SK-N-MC (cell line): ENCODE measurements around the gene CPB2.
A peak's percentile ranks its signal among the peaks of the same experiment; 100 is the strongest.

ENCODE experiments used
- DNase-seq: peaks from one replicate; pipeline ENCODE4 v3.0.0-alpha.2; 2011; ENCODE audit warnings: low read depth, low spot score
- H3K27ac ChIP-seq: fragments of 200-600 bp; sonication (generic); 2 replicates; pipeline ENCODE4 v1.5.1; 2016; ENCODE audit warnings: mixed run types
- H3K36me3 ChIP-seq: fragments of 200-600 bp; sonication (generic); 2 replicates; pipeline ENCODE4 v1.6.1; 2017; ENCODE audit warnings: antibody characterized with exemption, low read length, mixed read lengths; ENCODE audit not compliant: insufficient read depth
- H3K4me3 ChIP-seq: fragments of 200-600 bp; sonication (generic); 2 replicates; pipeline ENCODE4 v1.5.1; 2016
- H3K9ac ChIP-seq: fragments of 200-600 bp; sonication (generic); 2 replicates; pipeline ENCODE4 v1.8.0; 2017; ENCODE audit warnings: mixed run types, mixed read lengths; ENCODE audit not compliant: insufficient read length
- H3K9me3 ChIP-seq: fragments of 200-600 bp; sonication (generic); 2 replicates; pipeline ENCODE4 v1.6.1; 2017; ENCODE audit warnings: low read depth, mild to moderate bottlenecking, antibody characterized with exemption, low read length, moderate library complexity, mixed read lengths
- EZH2 ChIP-seq: fragments of 200-600 bp; sonication (generic); IDR thresholded peaks from one replicate; pipeline ENCODE4 v1.6.1; 2017; ENCODE audit warnings: antibody characterized with exemption
- FOXP2 ChIP-seq: optimal IDR thresholded peaks from 2 replicates; pipeline ENCODE3; 2011; ENCODE audit warnings: mild to moderate bottlenecking, moderate library complexity; ENCODE audit not compliant: insufficient read depth; ENCODE audit errors: extremely low read length, control extremely low read depth
- POLR2AphosphoS5 ChIP-seq: IDR thresholded peaks from 2 replicates; pipeline ENCODE4 v1.6.1; 2012; ENCODE audit warnings: mild to moderate bottlenecking, low read depth, low read length, borderline replicate concordance

The CPB2 gene

DNA sequence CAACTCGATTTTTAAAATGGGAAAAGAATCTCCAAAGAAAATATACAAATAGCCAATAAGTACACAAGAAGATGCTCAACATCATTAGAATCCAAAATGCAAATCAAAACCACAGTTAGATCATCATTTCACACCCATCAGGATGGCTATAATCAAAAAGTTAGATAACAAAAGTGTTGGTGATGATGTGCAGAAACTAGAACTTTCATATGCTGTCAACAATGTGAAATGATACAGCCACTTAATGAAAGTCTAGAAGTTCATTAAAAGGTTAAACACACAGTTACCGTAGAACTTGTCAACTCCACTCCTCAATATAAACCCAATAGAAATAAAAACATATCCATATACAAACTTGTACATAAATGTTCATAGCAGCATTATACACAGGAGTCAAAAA lies 64.1 kb downstream of the CPB2 start:
- Histone ChIP-seq H3K9ac (no peak overlapping the region), H3K4me3 (peak overlapping the region; percentile 8; the same call in 1 of the 2 replicates), H3K36me3 (peaks cover 80% of the 10 kb centered on the region), H3K9me3 (no peaks in the 10 kb centered on the region), H3K27ac (peak overlapping the region; percentile 92)
- no peak for TF ChIP-seq POLR2AphosphoS5
- TF ChIP-seq EZH2 = no peak
- TF ChIP-seq FOXP2 = no peak
- no peak for DNase-seq

DNA sequence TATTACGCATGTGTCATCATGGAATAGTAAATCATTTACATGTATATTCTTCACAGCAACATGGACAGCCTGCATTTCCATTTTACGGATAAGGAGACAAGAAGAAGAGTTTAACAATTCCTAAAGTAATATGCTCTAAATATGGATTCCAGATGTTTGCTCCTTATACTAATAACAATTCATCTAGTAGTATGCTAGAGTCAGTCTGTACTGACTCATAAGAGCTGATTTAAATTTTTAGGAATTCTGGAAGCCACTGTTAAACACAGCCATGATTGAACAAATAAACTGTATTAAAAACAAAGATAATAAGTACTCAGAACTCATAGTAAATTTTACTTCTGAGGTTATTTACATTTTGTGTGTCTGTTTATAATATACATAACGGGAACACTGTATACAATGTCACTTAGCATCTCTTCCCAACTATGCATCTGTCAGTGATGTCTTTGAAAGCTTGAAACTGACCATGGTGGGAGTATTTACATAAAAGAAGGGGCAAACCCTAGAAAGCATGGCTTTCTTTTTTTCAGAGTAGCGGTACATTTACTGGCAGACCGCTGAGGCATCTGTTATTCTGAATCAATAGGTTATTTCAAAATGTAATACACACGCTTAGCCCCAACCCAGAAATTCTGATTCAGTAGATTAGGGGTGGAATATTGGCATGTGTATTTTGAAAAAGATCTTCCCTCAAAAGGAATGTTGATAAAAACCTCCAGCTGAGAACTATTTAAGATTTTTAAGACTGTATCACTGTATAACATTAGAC lies 65.2 kb downstream of the CPB2 start:
- Histone ChIP-seq H3K27ac (no peak overlapping the region; the same call in 1 of the 2 replicates), H3K36me3 (peaks cover 80% of the 10 kb centered on the region), H3K9me3 (no peaks in the 10 kb centered on the region), H3K9ac (no peak overlapping the region), H3K4me3 (no peak overlapping the region)
- DNase-seq = no peak
- TF ChIP-seq POLR2AphosphoS5 (no peak), FOXP2 (no peak), EZH2 (no peak)

DNA sequence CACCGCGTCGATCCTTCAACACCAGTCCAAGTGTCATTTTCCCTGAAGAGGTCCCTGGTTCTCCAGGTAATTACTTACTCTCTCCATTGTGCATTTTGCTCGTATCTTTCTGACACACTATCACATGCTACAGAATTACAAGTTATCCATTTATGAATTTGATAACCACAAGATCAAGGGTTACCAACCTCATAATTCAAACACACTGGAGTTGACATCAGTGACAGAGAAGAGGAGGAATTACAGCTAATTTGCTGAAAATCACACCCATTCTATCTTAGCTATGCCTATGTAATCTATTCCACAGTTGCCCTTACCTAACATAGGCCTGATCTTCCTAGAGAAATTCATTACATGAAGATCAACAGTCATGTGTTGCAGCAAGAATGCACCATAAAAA lies 66.5 kb downstream of the CPB2 start:
- Histone ChIP-seq H3K9ac (no peak overlapping the region), H3K9me3 (peaks cover 12% of the 10 kb centered on the region), H3K4me3 (no peak overlapping the region), H3K27ac (no peak overlapping the region), H3K36me3 (peaks cover 86% of the 10 kb centered on the region)
- DNase-seq = no peak
- no peak for TF ChIP-seq FOXP2

DNA sequence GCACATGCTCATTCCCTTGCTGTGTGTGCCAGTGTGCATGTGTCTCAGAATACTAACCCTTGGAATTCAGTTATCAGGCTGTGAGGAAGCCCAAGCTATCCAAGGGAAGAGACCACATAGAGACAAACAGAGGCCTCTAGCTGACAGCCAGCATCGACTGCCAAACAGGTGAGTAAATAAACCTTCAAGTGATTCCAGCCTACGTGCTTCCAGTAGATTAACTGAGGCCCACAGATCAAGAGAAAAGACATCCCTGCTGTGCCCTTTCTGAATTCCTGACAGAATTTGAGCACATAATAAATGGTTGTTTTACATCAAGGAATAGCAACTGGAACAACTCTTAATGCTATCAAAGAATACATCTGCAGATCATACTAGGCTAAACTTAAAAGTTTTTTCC lies 69.8 kb downstream of the CPB2 start:
- Histone ChIP-seq H3K9me3 (peaks cover 31% of the 10 kb centered on the region), H3K27ac (no peak overlapping the region), H3K9ac (no peak overlapping the region), H3K36me3 (peaks cover 100% of the 10 kb centered on the region), H3K4me3 (no peak overlapping the region)
- DNase-seq = no peak
- no peak for TF ChIP-seq POLR2AphosphoS5
- no peak for TF ChIP-seq FOXP2
- no peak for TF ChIP-seq EZH2

DNA sequence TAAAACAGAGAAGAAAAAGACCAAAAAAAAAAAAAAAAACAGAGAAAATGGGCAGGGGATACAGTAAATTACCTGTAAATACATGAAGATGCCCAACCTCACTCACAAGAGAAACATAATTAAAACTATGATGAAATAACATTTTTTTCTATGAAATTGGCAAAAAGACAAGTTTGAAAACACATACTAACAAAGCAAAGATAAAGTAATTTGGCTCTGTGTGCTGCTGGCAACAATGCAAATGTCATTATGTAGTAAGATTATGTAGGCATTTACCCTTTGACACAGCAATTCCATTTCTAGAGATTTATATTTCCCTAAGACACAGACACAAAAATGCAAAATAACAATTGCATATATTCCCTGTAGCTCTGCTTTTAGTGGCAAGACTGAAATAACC lies 72.5 kb downstream of the CPB2 start:
- Histone ChIP-seq H3K27ac (no peak overlapping the region), H3K36me3 (peaks cover 96% of the 10 kb centered on the region), H3K9me3 (peaks cover 38% of the 10 kb centered on the region), H3K4me3 (no peak overlapping the region), H3K9ac (no peak overlapping the region)
- DNase-seq = no peak
- no peak for TF ChIP-seq EZH2
- no peak for TF ChIP-seq FOXP2
- no peak for TF ChIP-seq POLR2AphosphoS5

DNA sequence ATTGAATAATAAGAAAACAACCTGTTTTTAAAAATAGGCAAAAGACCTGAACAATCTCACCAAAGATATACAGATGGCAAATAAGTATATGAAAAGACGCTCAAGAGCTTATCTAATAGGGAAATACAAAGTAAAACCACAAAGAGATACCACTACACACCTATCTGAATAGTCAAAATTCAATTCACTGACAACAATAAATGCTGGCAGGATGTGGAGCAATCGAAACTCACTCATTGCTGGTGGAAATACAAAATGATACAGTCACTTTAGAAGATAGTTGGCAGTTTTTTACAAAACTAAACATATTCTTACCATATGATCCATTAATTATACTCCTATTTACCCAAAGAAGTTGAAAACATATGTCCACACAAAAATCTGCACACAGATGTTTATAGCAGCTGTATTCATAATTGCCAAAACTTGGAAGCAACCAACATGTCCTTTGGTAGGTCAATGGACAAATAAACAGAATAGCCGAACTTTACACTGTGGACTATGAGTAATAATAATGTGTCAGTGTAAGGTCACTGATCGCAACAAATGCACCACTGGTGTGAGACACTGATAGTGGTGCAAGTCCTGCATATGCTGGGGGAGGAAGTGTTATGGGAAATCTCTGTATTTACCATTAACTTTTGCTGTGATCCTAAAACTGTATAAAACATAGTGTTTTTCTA lies 73.1 kb downstream of the CPB2 start:
- no peak overlapping the region for H3K4me3 ChIP-seq
- peaks cover 38% of the 10 kb centered on the region for H3K9me3 ChIP-seq
- H3K9ac ChIP-seq = no peak overlapping the region
- no peak overlapping the region for H3K27ac ChIP-seq
- TF ChIP-seq POLR2AphosphoS5 (no peak), EZH2 (no peak), FOXP2 (no peak)
- peaks cover 96% of the 10 kb centered on the region for H3K36me3 ChIP-seq
- DNase-seq = no peak

DNA sequence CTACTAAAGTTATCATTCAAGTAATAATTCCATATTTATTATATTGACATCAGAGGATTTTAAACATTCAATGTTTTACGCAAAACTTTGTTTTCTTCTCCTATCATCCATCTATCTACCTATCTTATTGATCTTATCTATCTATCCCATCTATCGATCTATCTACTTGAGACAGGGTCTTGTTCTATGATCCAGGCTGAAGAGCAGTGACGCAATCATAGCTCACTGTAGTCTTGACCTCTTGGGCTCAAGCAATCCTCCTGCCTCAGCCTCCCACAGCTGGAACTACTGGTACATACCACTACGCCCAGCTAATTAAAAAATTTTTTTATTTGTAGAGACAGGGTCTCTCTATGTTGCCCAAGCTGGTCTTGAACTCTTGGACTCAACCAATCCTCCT lies 79.7 kb downstream of the CPB2 start:
- H3K4me3 ChIP-seq = no peak overlapping the region
- H3K36me3 ChIP-seq = peaks cover 70% of the 10 kb centered on the region
- H3K27ac ChIP-seq = no peak overlapping the region
- H3K9ac ChIP-seq = no peak overlapping the region
- H3K9me3 ChIP-seq = peaks cover 8% of the 10 kb centered on the region
- no peak for DNase-seq
- TF ChIP-seq EZH2 (no peak), FOXP2 (no peak), POLR2AphosphoS5 (no peak)

DNA sequence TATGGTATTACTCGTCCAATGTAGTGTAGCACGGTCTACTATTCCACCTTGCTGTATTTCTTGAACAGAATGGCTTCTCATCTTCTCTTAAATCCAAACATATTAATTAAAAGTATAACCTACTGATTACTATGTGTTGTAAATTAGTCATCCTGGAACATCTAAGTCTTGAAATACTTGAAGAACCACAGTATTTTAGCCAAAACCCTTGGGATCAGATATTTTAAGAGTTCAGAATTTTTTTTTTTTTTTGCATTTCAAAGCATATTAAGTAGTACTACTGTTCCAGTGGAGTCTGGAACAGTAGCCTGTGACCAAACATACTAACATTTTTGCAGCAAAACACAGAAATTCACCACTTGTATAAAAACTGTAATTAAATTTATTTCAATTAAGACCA lies 82.4 kb downstream of the CPB2 start:
- Histone ChIP-seq H3K27ac (peak overlapping the region; percentile 57), H3K9ac (no peak overlapping the region), H3K4me3 (no peak overlapping the region), H3K36me3 (peaks cover 70% of the 10 kb centered on the region), H3K9me3 (no peaks in the 10 kb centered on the region)
- no peak for TF ChIP-seq POLR2AphosphoS5
- no peak for TF ChIP-seq FOXP2
- TF ChIP-seq EZH2 = no peak
- no peak for DNase-seq

DNA sequence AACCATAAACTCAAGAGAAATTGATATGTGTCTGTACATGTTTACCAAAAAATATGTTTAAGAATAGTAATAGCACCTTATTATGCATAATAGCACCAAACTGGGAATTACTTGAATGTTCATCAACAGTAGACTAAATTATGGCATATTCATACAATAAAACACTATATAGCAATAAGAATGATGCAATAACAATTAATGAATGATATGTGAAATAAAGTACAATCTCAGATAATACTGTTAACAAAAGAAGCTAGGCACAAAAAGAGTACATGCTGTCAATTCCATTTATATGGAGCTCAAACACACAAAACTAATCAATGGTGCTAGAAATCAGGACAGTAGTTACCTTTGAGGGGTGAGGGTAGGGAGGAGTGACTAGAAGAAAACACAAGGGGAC lies 88.6 kb downstream of the CPB2 start:
- peaks cover 78% of the 10 kb centered on the region for H3K36me3 ChIP-seq
- H3K9me3 ChIP-seq = no peaks in the 10 kb centered on the region
- DNase-seq = no peak
- no peak overlapping the region for H3K9ac ChIP-seq
- no peak for TF ChIP-seq FOXP2
- no peak for TF ChIP-seq POLR2AphosphoS5
- no peak for TF ChIP-seq EZH2
- H3K27ac ChIP-seq = peak overlapping the region; percentile 79
- H3K4me3 ChIP-seq = no peak overlapping the region
